ENCODE results near the gene CANX.

The CANX gene

GRCh38 chr5:179780362-179780761 lies 81.6 kb downstream of the CANX start:
- DNase-seq, result no peak

All from NCI-H2029 treated with DMSO at 0.1 percent for 48 hours (cell line).